Prostate gland (tissue), 2 donors: ENCODE results near the gene TCF4.

ENCODE experiments used
- POLR2AphosphoS5 ChIP-seq: sonication (generic); formaldehyde crosslinking; IDR thresholded peaks from one replicate; pipeline ENCODE4 v1.6.1; 2017; ENCODE audit warnings: antibody characterized with exemption
- TF ChIP-seq, protein P1 (sequence below), 4 experiments: fragments of 200-600 bp in 2 of 4; fragments of 450-650 bp in 2 of 4; sonication (generic) in 2 of 4; IDR thresholded peaks; 1 replicate in 3 of 4; 2 replicates in 1 of 4; pipeline ENCODE4 v1.5.1; 2016 to 2019; ENCODE audit warnings: antibody characterized with exemption in 4 of 4, mild to moderate bottlenecking in 2 of 4, moderate library complexity in 2 of 4

GRCh38 chr18:55510809-55511208 is 77.2 kb downstream of the TCF4 start:
- TF ChIP-seq, protein P1, sequence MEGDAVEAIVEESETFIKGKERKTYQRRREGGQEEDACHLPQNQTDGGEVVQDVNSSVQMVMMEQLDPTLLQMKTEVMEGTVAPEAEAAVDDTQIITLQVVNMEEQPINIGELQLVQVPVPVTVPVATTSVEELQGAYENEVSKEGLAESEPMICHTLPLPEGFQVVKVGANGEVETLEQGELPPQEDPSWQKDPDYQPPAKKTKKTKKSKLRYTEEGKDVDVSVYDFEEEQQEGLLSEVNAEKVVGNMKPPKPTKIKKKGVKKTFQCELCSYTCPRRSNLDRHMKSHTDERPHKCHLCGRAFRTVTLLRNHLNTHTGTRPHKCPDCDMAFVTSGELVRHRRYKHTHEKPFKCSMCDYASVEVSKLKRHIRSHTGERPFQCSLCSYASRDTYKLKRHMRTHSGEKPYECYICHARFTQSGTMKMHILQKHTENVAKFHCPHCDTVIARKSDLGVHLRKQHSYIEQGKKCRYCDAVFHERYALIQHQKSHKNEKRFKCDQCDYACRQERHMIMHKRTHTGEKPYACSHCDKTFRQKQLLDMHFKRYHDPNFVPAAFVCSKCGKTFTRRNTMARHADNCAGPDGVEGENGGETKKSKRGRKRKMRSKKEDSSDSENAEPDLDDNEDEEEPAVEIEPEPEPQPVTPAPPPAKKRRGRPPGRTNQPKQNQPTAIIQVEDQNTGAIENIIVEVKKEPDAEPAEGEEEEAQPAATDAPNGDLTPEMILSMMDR (IDR thresholded peaks at IDR 0.05), result no peak
- peak; percentile 46 for TF ChIP-seq POLR2AphosphoS5
